Endothelial cell of umbilical vein (primary cell): ENCODE results near the gene GEMIN8. TPM values are rescaled to one million over a fixed set of nuclear protein-coding genes. Genes with fewer than 3 reads are reported as not detected.

Experiments
- BruUV-seq: library from RNA; stranded (reverse); fragments of 400-500 nt; replicated peaks from 2 replicates; lab custom pipeline; 2021; lab: Mats Ljungman, UMichigan
- CTCF ChIA-PET: fragments of 300-600, 350-600 bp; sonication (Branson Sonifier 250); formaldehyde crosslinking; loops from one replicate; lab custom pipeline; 2021; ENCODE audit warnings: antibody characterized with exemption, inconsistent platforms; lab: Charles Lee
- POLR2A ChIA-PET: fragments of 300-600, 350-600 bp; sonication (Branson Sonifier 250); formaldehyde crosslinking; loops from one replicate; lab custom pipeline; 2021; ENCODE audit warnings: antibody characterized with exemption, inconsistent platforms; lab: Charles Lee
- DNase-seq: peaks from one replicate; pipeline ENCODE4 v3.0.0-alpha.2; 2011; ENCODE audit warnings: low read depth, low spot score
- FAIRE-seq: peaks from 2 replicates; lab custom pipeline; 2011; peaks lifted over from hg19 to GRCh38; lab: Jason Lieb, UNC
- H2AFZ ChIP-seq: 2 replicates; pipeline ENCODE4 v1.6.0; 2012; ENCODE audit warnings: low read depth, low read length, control low read depth, inconsistent platforms
- H3K27ac ChIP-seq: 2 replicates; pipeline ENCODE4 v1.5.1; 2011; ENCODE audit warnings: low read depth, mild to moderate bottlenecking, control low read depth, low read length, moderate library complexity; ENCODE audit not compliant: insufficient read depth
- H3K27me3 ChIP-seq, 2 experiments: 2 replicates each; pipeline versions ENCODE4 v1.6.0 to v1.6.1; 2011; ENCODE audit warnings: low read length in 2 of 2, mixed read lengths in 1 of 2; ENCODE audit not compliant: control insufficient read depth in 2 of 2, insufficient read depth in 2 of 2
- H3K36me3 ChIP-seq, 2 experiments: 2 replicates in 1 of 2; 3 replicates in 1 of 2; pipeline ENCODE4 v1.5.1; 2011; ENCODE audit warnings: low read length in 2 of 2, mild to moderate bottlenecking in 1 of 2, moderate library complexity in 1 of 2; ENCODE audit not compliant: control insufficient read depth in 2 of 2, insufficient read depth in 2 of 2; ENCODE audit errors: extremely low read depth in 1 of 2
- H3K4me1 ChIP-seq: 3 replicates; pipeline ENCODE4 v1.5.1; 2011; ENCODE audit warnings: mild to moderate bottlenecking, low read length; ENCODE audit not compliant: control insufficient read depth, insufficient read depth; ENCODE audit errors: extremely low read depth
- H3K4me2 ChIP-seq: 2 replicates; pipeline ENCODE4 v1.6.1; 2011; ENCODE audit warnings: low read length, control low read depth, mixed read lengths; ENCODE audit not compliant: insufficient read depth
- H3K4me3 ChIP-seq, 3 experiments: fragments of 200-600 bp in 1 of 3; sonication (generic), shearing (Covaris generic) in 1 of 3; replicated peaks in 1 of 3; 2 replicates each; pipeline ENCODE4 v1.5.1; 2011 to 2016; ENCODE audit warnings: control low read depth in 3 of 3, low read length in 3 of 3, mild to moderate bottlenecking in 2 of 3, inconsistent platforms in 1 of 3, low read depth in 1 of 3, moderate library complexity in 1 of 3; ENCODE audit not compliant: insufficient read depth in 1 of 3
- H3K79me2 ChIP-seq: 2 replicates; pipeline ENCODE4 v1.6.0; 2012; ENCODE audit warnings: low read length, inconsistent platforms; ENCODE audit not compliant: control insufficient read depth, insufficient read depth
- H3K9ac ChIP-seq: replicated peaks from 2 replicates; pipeline ENCODE3; 2011; ENCODE audit warnings: low read length, control low read depth; ENCODE audit not compliant: insufficient read depth; ENCODE audit errors: extremely low read depth
- H3K9me1 ChIP-seq: replicated peaks from 3 replicates; pipeline ENCODE4 v1.6.0; 2011; ENCODE audit warnings: mild to moderate bottlenecking, low read length; ENCODE audit not compliant: control insufficient read depth, insufficient read depth; ENCODE audit errors: extremely low read depth
- H3K9me3 ChIP-seq: replicated peaks from 2 replicates; pipeline ENCODE4 v1.5.1; 2012; ENCODE audit warnings: low read length, inconsistent platforms; ENCODE audit not compliant: control insufficient read depth, insufficient read depth
- H4K20me1 ChIP-seq: replicated peaks from 2 replicates; pipeline ENCODE3; 2011; ENCODE audit warnings: mild to moderate bottlenecking, low read length; ENCODE audit not compliant: control insufficient read depth, insufficient read depth; ENCODE audit errors: extremely low read depth
- CTCF ChIP-seq, 2 donors: IDR thresholded peaks; 1 replicate in 1 of 2; 2 replicates in 1 of 2; pipeline ENCODE4 v1.5.1; 2011; ENCODE audit warnings: low read length in 2 of 2, mild to moderate bottlenecking in 2 of 2, moderate library complexity in 2 of 2, control low read depth in 1 of 2, inconsistent platforms in 1 of 2, low read depth in 1 of 2; ENCODE audit not compliant: insufficient read depth in 1 of 2; ENCODE audit errors: extremely low read depth in 1 of 2
- EZH2 ChIP-seq: IDR thresholded peaks from 2 replicates; pipeline ENCODE4 v1.6.1; 2012; ENCODE audit warnings: borderline replicate concordance, low read depth, mild to moderate bottlenecking, moderate library complexity, low read length, inconsistent platforms; ENCODE audit not compliant: severe bottlenecking
- FOS ChIP-seq: IDR thresholded peaks from 2 replicates; pipeline ENCODE4 v1.6.1; 2011; ENCODE audit warnings: mild to moderate bottlenecking, low read length, moderate library complexity, borderline replicate concordance; ENCODE audit not compliant: insufficient read depth
- GATA2 ChIP-seq: IDR thresholded peaks from 2 replicates; pipeline ENCODE4 v1.7.0; 2011; ENCODE audit warnings: low read depth, mild to moderate bottlenecking, moderate library complexity, mixed read lengths, low read length; ENCODE audit not compliant: insufficient read length, insufficient read depth
- JUN ChIP-seq: IDR thresholded peaks from 2 replicates; pipeline ENCODE4 v1.6.1; 2011; ENCODE audit warnings: borderline replicate concordance, low read depth; ENCODE audit not compliant: insufficient read length, insufficient read depth
- MAX ChIP-seq: IDR thresholded peaks from 2 replicates; pipeline ENCODE4 v1.6.1; 2011; ENCODE audit not compliant: insufficient read depth, insufficient read length
- MYC ChIP-seq: IDR thresholded peaks from one replicate; pipeline ENCODE4 v1.6.1; 2011; ENCODE audit warnings: mild to moderate bottlenecking, low read depth, low read length
- POLR2A ChIP-seq: IDR thresholded peaks from 2 replicates; pipeline ENCODE4 v1.6.1; 2012; ENCODE audit warnings: low read depth, mild to moderate bottlenecking, control low read depth, low read length
- POLR2AphosphoS5 ChIP-seq: IDR thresholded peaks from 2 replicates; pipeline ENCODE4 v1.6.1; 2012; ENCODE audit warnings: low read depth, mild to moderate bottlenecking, control low read depth, low read length, moderate library complexity; ENCODE audit not compliant: insufficient read depth
- dilution Hi-C: fragments of 300-500 bp; cut with MboI; formaldehyde crosslinking; loops from one replicate; pipeline ENCODE4 v1.15.0; 2019; ENCODE audit warnings: low sequenced_read_pairs; ENCODE audit not compliant: extremely low pct_ligation_motif_present
- intact Hi-C: fragments of 100-400 bp; cut with micrococcal nuclease; formaldehyde crosslinking; loops from one replicate; pipeline ENCODE4 v1.10.0; 2022
- polyA plus RNA-seq, 4 experiments: library from polyadenylated mRNA; depleted of rRNA in 3 of 4; stranded (reverse) in 3 of 4; unstranded in 1 of 4; fragments of >200 nt; gene quantifications; 2 replicates each; pipeline versions ENCODE4 v1.2.1 to v1.2.3, GENCODE V29; 2011 to 2012; ENCODE audit warnings: missing spikeins in 1 of 4
- total RNA-seq: library from RNA; stranded (reverse); gene quantifications from 2 replicates; pipeline ENCODE4 v1.2.3, GENCODE V29; 2021

Gene GEMIN8
- total and polyA plus RNA-seq, 2 donors (not counting 3 experiments of a cell fraction or from before 2014, with no cell fraction given) = 18.5 to 24.5 TPM

GRCh38 chrX:13965531-13965930 lies 64.2 kb downstream of the GEMIN8 start:
- no peak overlapping the region for H3K27ac ChIP-seq
- dilution Hi-C loops = no loop called here
- no peaks in the 10 kb centered on the region for H3K36me3 ChIP-seq
- no peak overlapping the region for H3K9ac ChIP-seq
- intact Hi-C loops = no loop called here
- no TSS peak for BruUV-seq
- no peak for TF ChIP-seq POLR2AphosphoS5
- no peak for TF ChIP-seq POLR2A
- no peak for TF ChIP-seq MAX
- no peak for TF ChIP-seq CTCF (IDR thresholded peaks at IDR 0.05; ENCODE audit: extremely low read depth in 1 of 2, insufficient read depth in 1 of 2, low read depth in 1 of 2, low read length in 2 of 2)
- no peak for TF ChIP-seq MYC
- no peak for TF ChIP-seq FOS
- TF ChIP-seq GATA2 = no peak
- TF ChIP-seq JUN = no peak
- no peak for TF ChIP-seq EZH2
- H3K9me3 ChIP-seq = no peaks in the 10 kb centered on the region
- H3K27me3 ChIP-seq = no peaks in the 10 kb centered on the region
- FAIRE-seq (no peak), DNase-seq (no peak)
- no peaks in the 10 kb centered on the region for H3K9me1 ChIP-seq
- H2AFZ ChIP-seq = no peak overlapping the region
- ChIA-PET POLR2A (no interaction called here), CTCF (no interaction called here)
- no peak overlapping the region for H3K4me3 ChIP-seq
- no peak overlapping the region for H3K4me2 ChIP-seq
- H3K4me1 ChIP-seq = no peaks in the 10 kb centered on the region
- H4K20me1 ChIP-seq = no peaks in the 10 kb centered on the region
- no peaks in the 10 kb centered on the region for H3K79me2 ChIP-seq
